Measurements from ENCODE around the gene CALML4.
"Not testable (repeated sequence)": the region's sequence is repeated elsewhere in the genome, so short reads cannot be mapped to it uniquely, and the experiment has no call there.

CALML4 gene

DNA sequence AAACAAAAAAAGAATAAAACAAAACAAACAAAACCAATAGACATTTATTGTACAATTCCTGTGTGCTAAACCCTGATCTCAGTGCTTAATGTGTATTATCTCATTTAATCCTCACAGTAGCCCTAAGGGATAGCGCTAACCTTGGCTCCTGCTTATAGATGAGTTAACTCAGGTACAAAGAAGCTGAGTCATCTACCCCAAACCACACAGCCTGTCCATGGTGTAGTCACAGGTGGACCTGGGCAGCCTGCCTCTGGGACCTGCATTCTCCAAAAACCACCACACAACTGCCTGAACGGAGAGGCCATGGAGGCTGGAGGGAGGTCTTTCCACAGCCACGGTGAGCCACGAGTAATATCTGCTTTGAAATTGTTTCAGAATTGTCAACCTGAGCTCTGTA, 29.9 kb upstream of the CALML4 start:
- TF ChIP-seq, protein P1, sequence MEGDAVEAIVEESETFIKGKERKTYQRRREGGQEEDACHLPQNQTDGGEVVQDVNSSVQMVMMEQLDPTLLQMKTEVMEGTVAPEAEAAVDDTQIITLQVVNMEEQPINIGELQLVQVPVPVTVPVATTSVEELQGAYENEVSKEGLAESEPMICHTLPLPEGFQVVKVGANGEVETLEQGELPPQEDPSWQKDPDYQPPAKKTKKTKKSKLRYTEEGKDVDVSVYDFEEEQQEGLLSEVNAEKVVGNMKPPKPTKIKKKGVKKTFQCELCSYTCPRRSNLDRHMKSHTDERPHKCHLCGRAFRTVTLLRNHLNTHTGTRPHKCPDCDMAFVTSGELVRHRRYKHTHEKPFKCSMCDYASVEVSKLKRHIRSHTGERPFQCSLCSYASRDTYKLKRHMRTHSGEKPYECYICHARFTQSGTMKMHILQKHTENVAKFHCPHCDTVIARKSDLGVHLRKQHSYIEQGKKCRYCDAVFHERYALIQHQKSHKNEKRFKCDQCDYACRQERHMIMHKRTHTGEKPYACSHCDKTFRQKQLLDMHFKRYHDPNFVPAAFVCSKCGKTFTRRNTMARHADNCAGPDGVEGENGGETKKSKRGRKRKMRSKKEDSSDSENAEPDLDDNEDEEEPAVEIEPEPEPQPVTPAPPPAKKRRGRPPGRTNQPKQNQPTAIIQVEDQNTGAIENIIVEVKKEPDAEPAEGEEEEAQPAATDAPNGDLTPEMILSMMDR (conservative IDR thresholded peaks at IDR 0.05; ENCODE audit: low read depth, low read length): no peak
- H3K4me3 ChIP-seq (ENCODE audit: low read length): no peak overlapping the region
- DNase-seq (ENCODE audit: low read depth): no peak

DNA sequence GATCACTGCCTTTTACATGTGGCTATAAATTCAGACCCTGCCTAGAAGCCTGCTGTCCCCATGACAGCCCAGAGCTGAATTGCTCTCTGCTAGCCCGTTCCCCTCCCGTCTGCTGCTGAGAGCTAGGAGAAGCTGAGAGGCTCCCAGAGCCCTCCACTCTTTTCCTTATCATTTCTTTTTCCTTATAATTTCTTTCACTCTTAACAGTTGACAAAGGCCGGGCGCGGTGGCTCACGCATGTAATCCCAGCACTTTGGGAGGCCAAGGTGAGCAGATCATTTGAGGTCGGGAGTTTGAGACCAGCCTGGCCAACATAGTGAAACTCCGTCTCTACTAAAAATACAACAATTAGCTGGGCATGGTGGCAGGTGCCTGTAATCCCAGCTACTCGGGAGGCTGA, 29.4 kb upstream of the CALML4 start:
- H3K4me3 ChIP-seq (ENCODE audit: low read length); DNase-seq (ENCODE audit: low read depth): not testable (repeated sequence)

DNA sequence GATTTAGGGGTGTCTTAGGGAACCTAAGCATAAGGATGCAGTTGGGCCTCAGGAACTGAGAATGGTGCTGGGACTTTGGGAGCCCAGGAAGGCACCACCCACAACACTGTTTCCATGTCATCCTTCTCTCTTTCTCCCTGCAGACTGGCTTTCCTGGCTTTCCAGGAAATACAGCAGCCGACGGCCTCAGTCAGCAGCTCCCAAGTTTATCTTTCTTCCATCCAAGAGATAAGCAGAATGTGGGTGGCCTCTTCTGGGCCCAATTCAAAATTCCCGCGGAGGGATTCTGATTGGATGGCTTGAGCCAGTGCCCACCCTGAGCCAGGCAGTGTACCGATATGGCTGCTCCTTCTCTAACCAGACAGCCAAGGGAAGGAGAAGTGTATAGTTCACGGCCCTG, 28.9 kb upstream of the CALML4 start:
- H3K4me3 ChIP-seq (ENCODE audit: low read length): no peak overlapping the region
- TF ChIP-seq, protein P1 (conservative IDR thresholded peaks at IDR 0.05; ENCODE audit: low read depth, low read length): no peak
- DNase-seq (ENCODE audit: low read depth): no peak

DNA sequence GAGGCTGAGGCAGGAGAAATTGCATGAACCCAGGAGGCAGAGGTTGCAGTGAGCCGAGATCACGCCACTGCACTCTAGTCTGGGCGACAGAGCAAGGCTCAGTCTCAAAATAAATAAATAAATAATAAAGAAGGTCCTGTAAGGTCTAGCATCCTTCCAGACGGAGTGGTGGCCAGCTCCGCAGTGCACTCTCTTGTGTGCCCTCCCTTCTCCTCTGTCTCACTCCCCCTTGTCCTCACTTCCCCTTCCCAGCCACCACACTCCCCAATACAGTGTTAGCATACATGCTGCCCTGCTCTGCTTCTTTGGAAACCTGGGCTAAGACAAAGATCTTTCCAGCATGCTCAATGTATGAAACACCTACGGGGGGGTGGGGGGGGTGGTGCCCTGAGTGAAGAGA, 27.8 kb upstream of the CALML4 start:
- H3K4me3 ChIP-seq (ENCODE audit: low read length): no peak overlapping the region
- TF ChIP-seq, protein P1 (conservative IDR thresholded peaks at IDR 0.05; ENCODE audit: low read depth, low read length): no peak
- no peak for DNase-seq (ENCODE audit: low read depth)

DNA sequence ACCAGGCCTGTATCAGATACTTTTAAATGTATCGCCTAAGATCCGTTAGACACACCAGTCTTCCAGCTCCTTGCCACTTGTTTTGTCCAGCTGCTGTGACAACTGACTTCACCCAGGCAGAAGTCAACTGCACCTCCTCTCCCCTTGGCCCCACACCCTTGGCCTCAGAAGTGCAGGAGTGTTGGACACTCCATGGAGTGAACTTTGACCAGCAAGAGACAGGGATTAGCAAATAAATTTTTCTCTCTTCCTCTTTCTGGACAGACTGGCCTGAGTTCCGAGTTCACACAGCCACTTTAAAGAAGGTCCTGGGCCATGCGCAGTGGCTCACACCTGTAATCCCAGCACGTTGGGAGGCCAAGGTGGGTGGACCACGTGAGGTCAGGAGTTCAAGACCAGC, 27.3 kb upstream of the CALML4 start:
- DNase-seq (ENCODE audit: low read depth): no peak
- no peak overlapping the region for H3K4me3 ChIP-seq (ENCODE audit: low read length)
- TF ChIP-seq, protein P1 (conservative IDR thresholded peaks at IDR 0.05; ENCODE audit: low read depth, low read length): no peak

DNA sequence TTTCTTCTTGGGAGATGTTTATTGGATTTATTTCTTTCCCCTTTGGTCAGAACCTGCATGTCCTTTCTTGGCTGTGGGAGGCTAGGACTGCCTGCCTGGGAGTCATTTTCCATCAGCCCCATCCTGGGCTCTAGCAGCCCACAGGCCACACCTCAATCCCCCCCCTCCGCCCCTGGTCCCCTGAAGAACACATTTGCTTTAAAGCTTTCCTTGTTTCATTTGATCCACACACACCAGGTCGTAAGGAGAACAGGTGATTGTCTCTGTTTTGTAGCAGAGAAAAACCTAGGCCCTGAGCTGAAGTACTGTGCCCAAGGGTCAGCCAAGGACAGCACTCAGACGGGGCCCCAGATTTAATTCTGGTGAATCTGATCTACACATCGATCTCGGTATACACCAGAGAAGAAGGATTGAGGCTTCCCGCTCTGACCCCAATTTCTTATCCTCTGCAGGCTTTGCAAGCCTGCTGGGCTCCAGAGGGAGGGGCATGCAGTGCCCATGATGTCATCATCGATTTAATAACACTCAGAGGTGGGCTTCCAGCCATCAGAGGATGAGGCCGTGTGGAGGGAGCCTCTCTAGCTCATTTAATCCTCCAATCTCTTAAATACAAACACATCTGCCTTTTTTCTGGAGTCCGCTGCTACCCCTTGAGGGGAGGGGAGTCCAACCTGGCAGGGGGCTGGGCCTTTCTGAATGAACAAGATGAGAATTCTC, 26.1 kb upstream of the CALML4 start:
- no peak for DNase-seq (ENCODE audit: low read depth)
- H3K4me3 ChIP-seq (ENCODE audit: low read length): no peak overlapping the region
- TF ChIP-seq, protein P1 (conservative IDR thresholded peaks at IDR 0.05; ENCODE audit: low read depth, low read length): no peak

DNA sequence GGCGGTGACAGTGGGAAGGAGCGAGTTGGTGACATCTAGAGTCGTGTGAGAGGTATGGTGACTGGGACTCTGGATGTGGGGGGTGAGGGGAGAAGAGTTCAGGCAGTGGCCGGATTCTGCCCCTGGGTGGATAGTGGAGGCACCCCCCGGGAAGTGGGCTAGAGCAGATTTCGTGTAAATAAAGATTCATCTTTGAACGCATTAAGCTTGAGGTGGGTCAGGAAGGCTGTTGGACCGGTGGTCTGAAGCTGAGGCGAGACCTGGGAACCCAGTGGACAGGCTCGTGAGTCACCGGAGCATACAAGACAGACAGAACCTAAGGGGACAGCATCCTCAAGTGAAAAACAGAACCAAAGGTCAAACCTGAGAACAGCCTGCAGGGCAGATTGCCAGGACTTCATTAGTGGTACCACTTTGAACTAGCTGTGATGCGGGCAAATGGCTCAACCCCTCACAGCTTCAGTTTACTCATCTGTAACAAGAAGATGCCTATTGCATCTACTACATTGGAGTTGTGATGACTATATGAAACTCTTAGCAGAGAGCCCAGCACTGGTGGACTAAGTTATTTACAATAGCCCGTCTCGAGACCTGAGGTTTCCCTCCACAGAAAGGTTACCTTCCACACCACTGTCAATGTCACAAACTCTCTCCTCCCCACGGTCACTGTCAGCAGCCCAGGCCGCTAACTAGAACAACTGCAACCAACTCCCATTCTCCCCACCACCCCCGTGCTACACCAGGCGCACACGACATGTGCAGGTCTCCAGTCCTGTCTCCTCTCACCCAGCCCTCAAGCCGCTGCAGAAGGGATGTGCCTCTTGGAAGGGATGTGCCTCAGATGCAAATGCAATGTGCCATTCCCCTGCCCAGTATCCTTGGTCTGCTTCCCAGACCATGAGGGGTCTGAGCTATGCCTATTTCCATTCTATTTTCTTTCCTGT, 25.3 kb upstream of the CALML4 start:
- H3K4me3 ChIP-seq (ENCODE audit: low read length): peak overlapping the region; percentile 70
- DNase-seq (ENCODE audit: low read depth): no peak
- TF ChIP-seq, protein P1 (conservative IDR thresholded peaks at IDR 0.05; ENCODE audit: low read depth, low read length): no peak
